NCI-H1105 (cell line): Measurements from ENCODE around the gene SCGB3A1.

Experiments used
- DNase-seq: peaks from one replicate; lab custom pipeline; 2025; lab: John Stamatoyannopoulos, UW

The SCGB3A1 gene

DNA sequence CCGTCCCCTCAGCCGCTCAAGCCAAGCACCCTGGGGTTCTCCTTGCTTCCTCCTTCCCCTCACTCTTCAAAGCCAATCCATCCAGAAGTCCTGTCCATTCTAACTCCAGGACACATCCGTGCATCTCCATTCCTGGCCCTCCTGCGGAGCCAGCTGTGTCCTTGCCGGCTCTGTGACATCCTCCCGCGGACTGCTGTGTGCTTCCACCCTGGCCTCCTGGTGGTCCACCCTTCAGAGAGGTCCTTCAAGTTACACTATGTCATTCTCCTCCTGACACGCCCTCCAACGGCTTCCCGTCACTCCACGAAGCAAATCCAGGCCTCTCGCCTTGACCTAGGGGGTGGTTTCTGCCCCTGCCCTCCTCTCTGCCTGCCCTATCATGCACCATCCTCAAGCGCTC is 13.0 kb upstream of the SCGB3A1 start:
- DNase-seq, result no peak

- no peak for DNase-seq
Measured at GRCh38 chr5:180603076-180603594, 11.8 kb upstream of the SCGB3A1 start.

GRCh38 chr5:180602481-180603075 is 11.3 kb upstream of the SCGB3A1 start:
- no peak for DNase-seq

- no peak for DNase-seq
Measured at GRCh38 chr5:180601591-180602480, 10.5 kb upstream of the SCGB3A1 start.

DNA sequence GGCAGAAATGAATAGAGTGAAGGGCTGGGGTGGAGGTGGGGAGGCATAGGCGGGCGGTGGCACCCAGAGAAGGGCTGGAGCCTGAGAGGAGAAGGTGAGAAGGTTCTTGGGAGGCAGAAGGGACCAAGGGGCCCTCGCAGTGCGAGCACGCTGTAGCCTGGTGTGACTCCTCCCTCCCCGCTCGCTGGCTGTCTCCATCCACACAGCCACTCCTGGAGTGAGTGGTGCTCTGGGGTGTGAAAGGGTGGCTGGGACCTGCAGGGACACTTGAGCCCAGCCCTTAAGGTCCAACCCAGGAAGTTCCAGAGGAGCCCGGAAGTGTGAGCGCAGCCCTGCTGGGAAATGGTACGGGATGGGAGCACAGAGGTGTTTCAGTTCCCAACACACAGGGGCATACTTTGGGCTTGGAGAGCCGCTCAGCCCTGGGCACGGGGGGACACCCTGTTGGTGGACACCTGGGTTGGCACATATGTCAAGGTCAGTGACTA is 9.3 kb upstream of the SCGB3A1 start:
- DNase-seq, result no peak

GRCh38 chr5:180599981-180600553 is 8.8 kb upstream of the SCGB3A1 start:
- no peak for DNase-seq

- no peak for DNase-seq
Measured at GRCh38 chr5:180599590-180599914, 8.3 kb upstream of the SCGB3A1 start.

GRCh38 chr5:180598797-180599589 is 7.7 kb upstream of the SCGB3A1 start:
- no peak for DNase-seq

GRCh38 chr5:180598316-180598701 is 7.0 kb upstream of the SCGB3A1 start:
- DNase-seq, result no peak

DNA sequence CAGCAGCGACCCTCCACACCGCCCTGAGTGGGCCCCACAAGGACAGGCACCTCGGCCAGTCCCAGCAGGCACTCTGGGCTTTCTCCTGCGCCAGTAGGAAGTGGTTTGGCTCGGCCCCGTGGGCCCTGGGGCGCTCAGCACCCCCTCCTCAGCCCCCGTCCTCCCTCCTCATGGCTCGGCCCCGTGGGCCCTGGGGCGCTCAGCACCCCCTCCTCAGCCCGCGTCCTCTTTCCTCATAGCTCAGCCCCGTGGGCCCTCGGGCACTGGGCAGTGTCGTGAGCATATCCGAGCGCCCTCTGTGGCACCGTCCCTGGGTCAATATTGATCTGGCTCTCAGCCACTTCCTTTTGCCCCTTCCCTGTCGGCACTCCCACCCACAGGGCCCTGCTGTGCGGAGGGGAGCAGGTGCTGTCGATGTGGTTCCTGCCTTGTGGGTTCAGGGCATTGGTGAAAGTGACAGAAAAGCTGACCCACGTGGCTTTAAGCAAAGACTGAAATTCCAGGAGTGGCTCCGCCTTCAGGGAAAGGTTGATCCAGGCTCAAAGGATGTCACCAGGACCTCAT is 5.5 kb upstream of the SCGB3A1 start:
- DNase-seq, result no peak

DNA sequence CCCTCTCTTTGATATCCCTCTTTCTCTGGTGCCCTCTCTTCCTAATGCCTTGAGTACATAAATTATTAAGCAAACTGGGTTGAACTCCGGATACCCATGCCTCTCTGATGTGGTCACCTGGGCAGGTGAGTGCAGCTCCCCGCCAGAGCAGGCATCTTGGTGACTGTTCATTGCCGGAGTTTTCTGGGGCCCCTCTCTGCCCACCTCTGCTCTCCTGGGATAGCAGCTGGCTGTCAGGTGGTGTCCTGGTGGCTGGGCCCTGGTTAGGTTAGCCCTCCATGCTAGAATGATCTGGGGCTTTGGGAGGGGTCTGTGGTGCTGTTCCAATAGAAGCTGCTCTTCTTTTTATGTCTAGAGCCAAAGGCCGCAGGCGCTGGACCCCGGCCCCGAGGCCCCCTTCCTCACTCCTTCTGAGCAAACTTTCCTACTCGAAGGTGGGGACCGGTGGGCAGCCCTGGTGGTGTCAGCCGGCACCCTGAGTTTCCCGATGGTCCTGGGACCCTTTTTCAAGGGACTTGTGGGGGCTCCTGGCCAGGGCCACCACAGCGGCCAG is 4.9 kb upstream of the SCGB3A1 start:
- no peak for DNase-seq

DNA sequence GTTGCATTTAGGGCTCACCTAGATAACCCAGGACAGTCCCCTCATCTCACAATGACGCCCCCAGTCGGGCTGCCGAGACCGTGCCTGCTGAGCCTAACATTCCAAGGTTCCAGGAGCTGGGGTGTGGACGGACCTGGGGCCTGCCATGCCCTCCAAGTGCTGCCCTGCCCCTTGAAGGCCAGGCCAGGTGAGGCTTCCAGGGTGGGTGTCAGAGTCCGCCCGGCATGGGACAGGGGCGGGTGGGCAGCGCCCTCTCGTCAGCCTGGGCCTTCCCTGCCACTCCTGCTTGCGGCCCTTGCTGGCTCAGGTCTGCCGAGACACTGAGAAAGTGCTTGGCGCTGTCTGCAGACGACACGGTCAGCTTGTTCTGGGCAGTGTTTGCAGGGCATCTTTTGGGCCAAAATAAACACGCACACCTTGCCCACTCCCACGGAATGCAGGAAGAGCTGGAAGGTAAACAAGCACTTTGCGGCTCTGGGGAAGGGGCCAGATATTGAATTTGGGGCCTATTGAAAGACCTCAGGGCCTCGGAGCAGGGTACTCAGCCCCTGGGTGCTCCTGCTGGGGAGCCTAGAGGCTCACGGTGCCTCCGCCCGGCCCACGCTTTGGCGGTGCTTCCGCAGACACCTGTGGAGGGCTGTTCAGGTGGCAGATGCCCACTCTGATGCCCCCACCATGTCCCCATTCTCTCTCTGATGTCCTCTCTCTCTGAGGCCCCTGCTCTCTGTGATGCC is 4.2 kb upstream of the SCGB3A1 start:
- DNase-seq, result no peak

GRCh38 chr5:180595046-180595379 is 3.7 kb upstream of the SCGB3A1 start:
- no peak for DNase-seq

GRCh38 chr5:180594311-180595045 is 3.2 kb upstream of the SCGB3A1 start:
- no peak for DNase-seq

DNA sequence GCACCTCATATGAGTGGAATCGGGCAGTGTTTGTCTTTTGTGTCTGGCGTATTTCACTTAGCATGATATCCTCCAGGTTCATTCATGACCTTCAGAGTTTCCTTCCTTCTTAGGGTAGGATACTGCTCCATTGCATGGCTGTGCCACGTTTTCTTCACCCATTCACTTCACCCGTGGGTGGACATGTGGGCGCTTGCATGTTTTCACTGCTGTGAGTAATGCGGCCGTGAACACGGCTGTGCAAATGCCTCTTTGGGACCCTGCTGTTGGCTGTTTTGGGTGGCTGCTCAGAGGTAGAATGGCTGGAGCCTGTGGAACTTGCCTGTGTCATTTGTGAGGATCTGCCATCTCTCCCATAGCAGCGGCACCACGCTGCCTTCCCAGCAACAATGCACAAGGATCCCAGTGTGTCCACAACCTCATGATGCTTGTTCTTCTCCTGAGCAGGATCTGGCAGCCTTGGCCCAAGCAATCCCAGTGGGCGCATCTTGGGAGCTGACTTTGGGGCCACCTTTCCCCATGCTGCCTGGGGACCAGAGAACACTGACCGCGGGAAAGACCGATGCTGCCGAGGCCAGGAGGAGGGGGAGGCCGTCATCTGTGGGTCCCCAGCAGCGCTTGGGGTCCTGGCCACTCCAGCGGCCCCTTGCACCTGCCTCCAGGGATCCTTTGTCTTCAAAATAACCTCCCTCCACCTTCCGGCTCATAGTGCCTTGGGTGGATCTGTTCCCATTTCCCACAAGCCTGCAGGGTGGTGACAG is 2.3 kb upstream of the SCGB3A1 start:
- DNase-seq, result no peak

GRCh38 chr5:180592176-180592575 is 877 bp upstream of the SCGB3A1 start:
- no peak for DNase-seq

DNA sequence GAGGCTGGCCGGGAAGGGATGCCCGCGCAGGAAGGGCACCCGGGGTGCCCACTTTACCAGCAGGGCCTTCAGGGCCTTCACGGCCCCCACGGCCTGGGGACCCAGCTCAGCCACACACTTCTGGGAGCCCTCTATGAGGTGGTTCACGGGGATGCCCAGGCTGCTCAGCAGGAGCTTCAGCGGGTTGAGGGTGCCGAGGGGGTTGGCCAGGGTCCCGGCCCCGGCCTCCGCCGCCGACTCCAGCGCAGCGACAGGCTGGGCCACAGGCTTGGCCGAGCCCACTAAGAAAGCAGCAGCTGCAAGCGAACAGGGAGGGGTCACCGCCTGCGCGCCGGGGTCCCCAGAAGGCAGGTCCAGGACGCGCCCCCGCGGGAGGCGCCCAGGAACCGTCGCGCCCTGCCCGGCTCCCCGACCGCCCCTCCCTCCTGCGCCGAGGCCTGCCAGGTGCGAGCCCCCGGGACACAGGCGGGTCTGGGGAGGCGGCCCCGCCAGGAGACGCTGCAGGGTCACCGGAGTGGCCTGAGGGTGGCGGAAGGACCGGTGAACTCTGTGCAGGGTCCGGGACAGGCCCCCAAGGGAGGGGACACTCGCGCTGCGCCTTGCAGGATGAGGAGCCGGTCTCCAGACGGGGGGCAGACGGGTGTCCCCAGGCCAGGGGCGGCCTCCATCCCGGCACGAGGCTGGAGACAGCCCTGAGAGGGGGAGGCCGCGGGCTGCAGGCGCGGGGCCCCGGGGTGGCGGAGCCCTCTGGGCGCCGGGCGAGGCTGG is 572 bp downstream of the SCGB3A1 start:
- no peak for DNase-seq

- DNase-seq, result no peak
Measured at GRCh38 chr5:180589771-180590542, 1.3 kb downstream of the SCGB3A1 start.
